Activated CD8-positive, alpha-beta T cell treated with anti-CD3 and anti-CD28 coated beads, Interleukin-2, amount 10 ng/mL, durations not matched to agents 7 days and 5 days (primary cell): ENCODE results near the gene ZNF441. TPM values are rescaled to one million over a fixed set of nuclear protein-coding genes. Genes with fewer than 3 reads are reported as not detected.
"Not testable (repeated sequence)": the region's sequence is repeated elsewhere in the genome, so short reads cannot be mapped to it uniquely, and the experiment has no call there.

Experiments
- ATAC-seq: fragments of 150-1000 bp; cut with Tn5 transposase; one replicate; pipeline ENCODE4 v1.10.0; 2021; ENCODE audit warnings: moderate library complexity
- CTCF ChIA-PET: fragments of 350-600 bp; sonication (Branson Sonifier 250); formaldehyde crosslinking; loops from one replicate; lab custom pipeline; 2021; ENCODE audit warnings: antibody characterized with exemption; lab: Charles Lee
- POLR2A ChIA-PET: fragments of 350-600 bp; sonication (Branson Sonifier 250); formaldehyde crosslinking; loops from one replicate; lab custom pipeline; 2021; ENCODE audit warnings: antibody characterized with exemption; lab: Charles Lee
- DNase-seq: peaks from one replicate; pipeline ENCODE4 v3.0.0-alpha.2; 2020
- H3K27ac Mint-ChIP-seq: one replicate; pipeline ENCODE4 v1.8.0; 2021; ENCODE audit warnings: mild to moderate bottlenecking, mixed read lengths
- H3K27me3 Mint-ChIP-seq: one replicate; pipeline ENCODE4 v1.8.0; 2021; ENCODE audit warnings: low read depth, mixed read lengths
- H3K36me3 Mint-ChIP-seq: one replicate; pipeline ENCODE4 v1.8.0; 2021; ENCODE audit warnings: low read depth, mixed read lengths
- H3K4me1 Mint-ChIP-seq: one replicate; pipeline ENCODE4 v1.8.0; 2021; ENCODE audit warnings: low read depth, mixed read lengths
- H3K4me3 Mint-ChIP-seq: one replicate; pipeline ENCODE4 v1.8.0; 2021; ENCODE audit warnings: mild to moderate bottlenecking, mixed read lengths
- H3K9me3 Mint-ChIP-seq: one replicate; pipeline ENCODE4 v1.8.0; 2022; ENCODE audit warnings: mixed read lengths; ENCODE audit not compliant: insufficient read depth
- total RNA-seq, 2 experiments: library from RNA; stranded (reverse); gene quantifications; one replicate each; pipeline ENCODE4 v1.2.3, GENCODE V29; 2021

The ZNF441 gene
- total RNA-seq, 2 experiments from 2014 or later = 7.9 to 8.7 TPM

DNA sequence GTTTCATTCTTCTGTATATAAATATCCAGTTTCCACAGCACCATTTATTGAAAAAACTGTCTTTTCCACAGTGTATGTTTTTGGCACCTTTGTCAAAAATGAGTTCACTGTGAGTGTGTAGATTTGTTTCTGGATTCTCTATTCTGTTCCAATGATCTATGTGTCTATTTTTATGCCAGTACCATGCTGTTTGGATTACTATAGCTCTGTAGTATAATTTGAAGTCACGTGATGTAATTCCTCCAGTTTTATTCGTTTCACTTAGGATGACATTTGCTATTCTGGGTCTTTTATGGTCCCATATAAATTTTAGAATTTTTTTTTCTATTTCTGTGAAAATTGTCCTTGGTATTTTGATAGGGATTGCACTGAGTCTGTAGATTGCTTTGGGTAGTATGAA lies 17.0 kb upstream of the ZNF441 start:
- H3K4me1 Mint-ChIP-seq = no peaks in the 10 kb centered on the region
- ATAC-seq (no peak), DNase-seq (no peak)
- peaks cover 47% of the 10 kb centered on the region for H3K9me3 Mint-ChIP-seq
- H3K27me3 Mint-ChIP-seq = peaks cover 18% of the 10 kb centered on the region
- CTCF ChIA-PET = no interaction called here
- no peak overlapping the region for H3K4me3 Mint-ChIP-seq
- H3K36me3 Mint-ChIP-seq = no peaks in the 10 kb centered on the region
- POLR2A ChIA-PET = no interaction called here
- H3K27ac Mint-ChIP-seq = no peak overlapping the region

- Mint-ChIP-seq H3K36me3 (peaks cover 3% of the 10 kb centered on the region), H3K27me3 (peaks cover 18% of the 10 kb centered on the region), H3K9me3 (peaks cover 54% of the 10 kb centered on the region), H3K4me1 (no peaks in the 10 kb centered on the region), H3K27ac (no peak overlapping the region), H3K4me3 (no peak overlapping the region)
- DNase-seq (no peak), ATAC-seq (no peak)
- CTCF ChIA-PET = no interaction called here
- POLR2A ChIA-PET = no interaction called here
Observed at GRCh38 chr19:11752244-11752736, 14.5 kb upstream of the ZNF441 start.

- Mint-ChIP-seq H3K9me3 (peaks cover 49% of the 10 kb centered on the region), H3K4me3 (no peak overlapping the region), H3K36me3 (peaks cover 3% of the 10 kb centered on the region), H3K27me3 (peaks cover 15% of the 10 kb centered on the region), H3K27ac (no peak overlapping the region), H3K4me1 (no peaks in the 10 kb centered on the region)
- CTCF ChIA-PET = interaction anchor here (0.8 kb wide), 1 partner anchor 1761 kb away, joined by 3 read pairs; no protein-coding TSS in a partner anchor
- ATAC-seq = no peak
- DNase-seq = no peak
- POLR2A ChIA-PET = no interaction called here
Observed at GRCh38 chr19:11754663-11755062, 12.1 kb upstream of the ZNF441 start.

GRCh38 chr19:11756965-11757364 lies 9.8 kb upstream of the ZNF441 start:
- H3K36me3 Mint-ChIP-seq = peaks cover 3% of the 10 kb centered on the region

DNA sequence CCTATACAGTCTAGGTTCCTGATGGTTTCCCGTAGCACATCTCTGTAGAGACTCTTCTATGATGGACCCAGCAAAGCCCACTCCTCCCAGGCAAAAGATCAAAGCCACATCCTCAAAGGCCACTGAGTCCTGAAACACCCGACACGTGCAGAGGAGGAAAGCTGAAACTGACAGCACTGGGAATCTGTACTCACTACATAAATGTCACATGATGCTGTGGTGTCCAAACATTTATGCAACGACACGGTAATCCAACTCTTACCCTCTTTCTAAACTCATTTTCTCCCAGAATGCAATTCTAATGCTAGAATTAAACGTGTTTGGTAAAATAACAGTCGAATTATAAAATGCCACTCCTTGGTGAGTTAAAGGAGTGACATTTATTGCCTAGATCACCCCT lies 7.0 kb upstream of the ZNF441 start:
- ChIA-PET POLR2A (no interaction called here), CTCF (no interaction called here)
- ATAC-seq = no peak
- no peak for DNase-seq
- Mint-ChIP-seq H3K4me1 (no peaks in the 10 kb centered on the region), H3K27me3 (peaks cover 5% of the 10 kb centered on the region), H3K9me3 (peaks cover 36% of the 10 kb centered on the region), H3K27ac (no peak overlapping the region), H3K4me3 (no peak overlapping the region), H3K36me3 (peaks cover 5% of the 10 kb centered on the region)

More at GRCh38 chr19:11756965-11757364, 9.8 kb upstream of the ZNF441 start:
- peaks cover 33% of the 10 kb centered on the region for H3K9me3 Mint-ChIP-seq
- POLR2A ChIA-PET = no interaction called here
- DNase-seq = no peak
- H3K4me3 Mint-ChIP-seq = no peak overlapping the region
- H3K27ac Mint-ChIP-seq = no peak overlapping the region
- peaks cover 4% of the 10 kb centered on the region for H3K27me3 Mint-ChIP-seq
- no peaks in the 10 kb centered on the region for H3K4me1 Mint-ChIP-seq
- no peak for ATAC-seq
- CTCF ChIA-PET = interaction anchor here (0.6 to 1.3 kb wide), 2 partner anchors 10 to 1440 kb away, joined by 3 read pairs; partner anchors contain the start of gene ZNF441

GRCh38 chr19:11763117-11763516 lies 3.7 kb upstream of the ZNF441 start:
- ATAC-seq = no peak
- peaks cover 12% of the 10 kb centered on the region for H3K4me1 Mint-ChIP-seq

GRCh38 chr19:11763611-11764010 lies 3.2 kb upstream of the ZNF441 start:
- no peak for ATAC-seq

More at GRCh38 chr19:11763117-11763516, 3.7 kb upstream of the ZNF441 start:
- H3K4me3 Mint-ChIP-seq = no peak overlapping the region
- POLR2A ChIA-PET = no interaction called here
- no peak for DNase-seq
- H3K27ac Mint-ChIP-seq = no peak overlapping the region
- CTCF ChIA-PET = no interaction called here
- H3K36me3 Mint-ChIP-seq = peaks cover 12% of the 10 kb centered on the region
- peaks cover 8% of the 10 kb centered on the region for H3K27me3 Mint-ChIP-seq
- peaks cover 27% of the 10 kb centered on the region for H3K9me3 Mint-ChIP-seq

GRCh38 chr19:11767633-11768133 lies 883 bp downstream of the ZNF441 start:
- ATAC-seq (no peak), DNase-seq (peak; percentile 40)
- Mint-ChIP-seq H3K36me3 (peaks cover 46% of the 10 kb centered on the region), H3K4me3 (peak overlapping the region; percentile 97), H3K27me3 (peaks cover 8% of the 10 kb centered on the region), H3K9me3 (peaks cover 47% of the 10 kb centered on the region), H3K27ac (peak overlapping the region; percentile 89), H3K4me1 (peaks cover 21% of the 10 kb centered on the region)
- ChIA-PET CTCF (no interaction called here), POLR2A (no interaction called here)

More at GRCh38 chr19:11763611-11764010, 3.2 kb upstream of the ZNF441 start:
- ChIA-PET POLR2A (no interaction called here), CTCF (no interaction called here)
- Mint-ChIP-seq H3K27ac (no peak overlapping the region), H3K9me3 (peaks cover 31% of the 10 kb centered on the region), H3K36me3 (peaks cover 16% of the 10 kb centered on the region), H3K27me3 (peaks cover 8% of the 10 kb centered on the region), H3K4me1 (peaks cover 17% of the 10 kb centered on the region), H3K4me3 (no peak overlapping the region)
- no peak for DNase-seq

- Mint-ChIP-seq H3K27me3 (peaks cover 2% of the 10 kb centered on the region), H3K36me3 (peaks cover 55% of the 10 kb centered on the region), H3K9me3 (peaks cover 50% of the 10 kb centered on the region), H3K4me3 (no peak overlapping the region), H3K4me1 (peaks cover 21% of the 10 kb centered on the region), H3K27ac (no peak overlapping the region)
- POLR2A ChIA-PET = no interaction called here
- no peak for DNase-seq
- no peak for ATAC-seq
- CTCF ChIA-PET = interaction anchor here (1.8 kb wide), 1 partner anchor 28 kb away, joined by 9 read pairs; the partner anchor contains the start of gene ZNF491
Observed at GRCh38 chr19:11769995-11770394, 3.2 kb downstream of the ZNF441 start.

GRCh38 chr19:11771520-11771919 lies 4.7 kb downstream of the ZNF441 start:
- CTCF ChIA-PET, H3K27ac Mint-ChIP-seq, H3K4me3 Mint-ChIP-seq, H3K27me3 Mint-ChIP-seq, ATAC-seq, DNase-seq: not testable (repeated sequence)
- H3K9me3 Mint-ChIP-seq = peaks cover 57% of the 10 kb centered on the region
- POLR2A ChIA-PET = interaction anchor here (0.6 kb wide), 1 partner anchor 239 kb away, joined by 4 read pairs; no protein-coding TSS in a partner anchor
- peaks cover 19% of the 10 kb centered on the region for H3K4me1 Mint-ChIP-seq
- H3K36me3 Mint-ChIP-seq = peaks cover 61% of the 10 kb centered on the region

DNA sequence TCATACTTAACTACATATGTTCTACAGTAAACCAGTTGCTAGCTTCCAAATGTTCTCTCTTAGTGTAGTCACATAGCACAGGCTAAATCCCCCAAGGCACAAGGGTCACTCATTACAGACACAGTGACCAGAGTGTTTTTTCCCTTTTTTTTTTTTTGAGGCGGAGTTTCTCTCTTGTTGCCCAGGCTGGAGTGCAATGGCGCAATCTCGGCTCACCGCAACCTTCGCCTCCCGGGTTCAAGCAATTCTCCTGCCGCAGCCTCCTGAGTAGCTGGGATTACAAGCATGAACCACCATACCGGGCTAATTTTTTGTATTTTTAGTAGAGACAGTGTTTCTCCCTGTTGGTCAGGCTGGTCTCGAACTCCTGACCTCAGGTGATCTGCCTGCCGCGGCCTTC lies 9.9 kb downstream of the ZNF441 start:
- POLR2A ChIA-PET, DNase-seq, ATAC-seq, H3K4me1 Mint-ChIP-seq, H3K4me3 Mint-ChIP-seq, H3K27me3 Mint-ChIP-seq, H3K27ac Mint-ChIP-seq: not testable (repeated sequence)
- H3K9me3 Mint-ChIP-seq = peaks cover 53% of the 10 kb centered on the region
- peaks cover 77% of the 10 kb centered on the region for H3K36me3 Mint-ChIP-seq
- CTCF ChIA-PET = interaction anchor here (1.2 kb wide), 1 partner anchor 21 kb away, joined by 3 read pairs; no protein-coding TSS in a partner anchor

GRCh38 chr19:11780431-11781020 lies 13.7 kb downstream of the ZNF441 start:
- CTCF ChIA-PET = interaction anchor here (0.7 kb wide), 1 partner anchor 30 kb away, joined by 3 read pairs; no protein-coding TSS in a partner anchor
- POLR2A ChIA-PET = no interaction called here
- ATAC-seq = no peak

More at GRCh38 chr19:11780431-11781020, 13.7 kb downstream of the ZNF441 start:
- Mint-ChIP-seq H3K4me3 (no peak overlapping the region), H3K27me3 (no peaks in the 10 kb centered on the region), H3K4me1 (no peaks in the 10 kb centered on the region), H3K9me3 (peaks cover 56% of the 10 kb centered on the region), H3K27ac (no peak overlapping the region), H3K36me3 (peaks cover 82% of the 10 kb centered on the region)
- DNase-seq = no peak
